ENCODE measurements around the gene PAMR1.
A peak's percentile ranks its signal among the peaks of the same experiment; 100 is the strongest.

The PAMR1 gene, protein sequence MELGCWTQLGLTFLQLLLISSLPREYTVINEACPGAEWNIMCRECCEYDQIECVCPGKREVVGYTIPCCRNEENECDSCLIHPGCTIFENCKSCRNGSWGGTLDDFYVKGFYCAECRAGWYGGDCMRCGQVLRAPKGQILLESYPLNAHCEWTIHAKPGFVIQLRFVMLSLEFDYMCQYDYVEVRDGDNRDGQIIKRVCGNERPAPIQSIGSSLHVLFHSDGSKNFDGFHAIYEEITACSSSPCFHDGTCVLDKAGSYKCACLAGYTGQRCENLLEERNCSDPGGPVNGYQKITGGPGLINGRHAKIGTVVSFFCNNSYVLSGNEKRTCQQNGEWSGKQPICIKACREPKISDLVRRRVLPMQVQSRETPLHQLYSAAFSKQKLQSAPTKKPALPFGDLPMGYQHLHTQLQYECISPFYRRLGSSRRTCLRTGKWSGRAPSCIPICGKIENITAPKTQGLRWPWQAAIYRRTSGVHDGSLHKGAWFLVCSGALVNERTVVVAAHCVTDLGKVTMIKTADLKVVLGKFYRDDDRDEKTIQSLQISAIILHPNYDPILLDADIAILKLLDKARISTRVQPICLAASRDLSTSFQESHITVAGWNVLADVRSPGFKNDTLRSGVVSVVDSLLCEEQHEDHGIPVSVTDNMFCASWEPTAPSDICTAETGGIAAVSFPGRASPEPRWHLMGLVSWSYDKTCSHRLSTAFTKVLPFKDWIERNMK

DNA sequence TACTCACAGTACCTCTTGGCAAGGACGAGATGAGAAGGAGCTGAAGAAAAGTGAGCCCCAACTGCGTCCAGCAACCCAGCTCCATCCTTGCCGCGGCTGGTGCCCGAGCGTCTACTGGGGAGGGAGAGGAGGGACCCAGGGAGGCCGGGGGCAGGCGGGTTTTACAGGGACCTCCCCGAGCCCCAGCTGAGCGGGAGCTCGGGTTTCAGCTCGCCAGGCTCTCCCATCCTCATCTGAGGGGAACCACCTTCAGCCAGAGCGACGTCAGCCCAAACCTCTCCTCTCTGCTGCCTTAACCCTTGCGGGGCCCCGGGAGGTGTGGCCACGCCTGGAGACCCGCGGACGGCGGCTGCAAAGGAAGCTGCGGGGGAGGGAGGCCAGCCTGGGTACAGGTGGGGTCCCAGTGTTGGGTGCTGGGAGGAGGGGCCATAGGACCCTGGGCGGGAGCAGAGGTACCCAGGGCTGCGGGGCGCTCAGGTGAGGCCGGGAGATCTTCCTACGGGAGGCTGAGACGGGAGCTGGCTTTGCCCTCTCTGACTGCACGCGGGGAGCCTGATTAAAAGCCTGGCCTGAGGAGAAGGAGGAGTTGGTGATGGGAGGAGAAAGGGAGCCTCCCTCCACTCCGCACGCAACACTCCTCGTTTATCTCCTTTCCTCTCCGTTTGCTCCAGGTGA lies at the start of gene PAMR1:
PAMR1 (minus strand) TSS at position 116 of the 675 bp plus-strand sequence; CDS start at position 85, 31 bp downstream.
- TF ChIP-seq, protein P1, sequence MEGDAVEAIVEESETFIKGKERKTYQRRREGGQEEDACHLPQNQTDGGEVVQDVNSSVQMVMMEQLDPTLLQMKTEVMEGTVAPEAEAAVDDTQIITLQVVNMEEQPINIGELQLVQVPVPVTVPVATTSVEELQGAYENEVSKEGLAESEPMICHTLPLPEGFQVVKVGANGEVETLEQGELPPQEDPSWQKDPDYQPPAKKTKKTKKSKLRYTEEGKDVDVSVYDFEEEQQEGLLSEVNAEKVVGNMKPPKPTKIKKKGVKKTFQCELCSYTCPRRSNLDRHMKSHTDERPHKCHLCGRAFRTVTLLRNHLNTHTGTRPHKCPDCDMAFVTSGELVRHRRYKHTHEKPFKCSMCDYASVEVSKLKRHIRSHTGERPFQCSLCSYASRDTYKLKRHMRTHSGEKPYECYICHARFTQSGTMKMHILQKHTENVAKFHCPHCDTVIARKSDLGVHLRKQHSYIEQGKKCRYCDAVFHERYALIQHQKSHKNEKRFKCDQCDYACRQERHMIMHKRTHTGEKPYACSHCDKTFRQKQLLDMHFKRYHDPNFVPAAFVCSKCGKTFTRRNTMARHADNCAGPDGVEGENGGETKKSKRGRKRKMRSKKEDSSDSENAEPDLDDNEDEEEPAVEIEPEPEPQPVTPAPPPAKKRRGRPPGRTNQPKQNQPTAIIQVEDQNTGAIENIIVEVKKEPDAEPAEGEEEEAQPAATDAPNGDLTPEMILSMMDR (conservative IDR thresholded peaks at IDR 0.05; ENCODE audit: low read length), result no peak

DNA sequence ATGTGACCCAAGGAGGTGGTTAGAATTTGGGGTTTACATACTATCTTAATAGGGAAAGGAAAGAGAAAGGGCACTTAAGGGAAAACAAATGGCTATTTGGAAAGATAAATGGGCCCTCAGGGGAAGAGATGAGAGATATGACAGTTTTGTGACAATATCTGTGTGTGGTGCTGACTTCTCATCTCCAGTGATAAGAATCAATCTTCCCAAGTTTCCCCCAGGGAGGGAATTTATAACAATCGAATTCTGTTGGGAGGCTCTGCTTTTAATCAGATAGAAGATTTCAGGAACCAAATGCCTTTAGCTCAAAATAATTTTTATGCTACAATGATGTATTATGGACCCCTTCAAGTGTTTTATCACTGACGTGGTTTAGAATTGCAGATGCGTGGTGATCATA lies 46.3 kb upstream of the PAMR1 start:
- no peak for DNase-seq (ENCODE audit: low read depth)
- H3K4me3 ChIP-seq (ENCODE audit: low read length), result no peak overlapping the region
- TF ChIP-seq, protein P1 (conservative IDR thresholded peaks at IDR 0.05; ENCODE audit: low read length), result no peak

More for the DNA sequence above, at the start of gene PAMR1:
- DNase-seq (ENCODE audit: low read depth), result peak; percentile 77
- H3K4me3 ChIP-seq (ENCODE audit: low read length), result peak within 1 kb of the TSS; percentile 87

DNA sequence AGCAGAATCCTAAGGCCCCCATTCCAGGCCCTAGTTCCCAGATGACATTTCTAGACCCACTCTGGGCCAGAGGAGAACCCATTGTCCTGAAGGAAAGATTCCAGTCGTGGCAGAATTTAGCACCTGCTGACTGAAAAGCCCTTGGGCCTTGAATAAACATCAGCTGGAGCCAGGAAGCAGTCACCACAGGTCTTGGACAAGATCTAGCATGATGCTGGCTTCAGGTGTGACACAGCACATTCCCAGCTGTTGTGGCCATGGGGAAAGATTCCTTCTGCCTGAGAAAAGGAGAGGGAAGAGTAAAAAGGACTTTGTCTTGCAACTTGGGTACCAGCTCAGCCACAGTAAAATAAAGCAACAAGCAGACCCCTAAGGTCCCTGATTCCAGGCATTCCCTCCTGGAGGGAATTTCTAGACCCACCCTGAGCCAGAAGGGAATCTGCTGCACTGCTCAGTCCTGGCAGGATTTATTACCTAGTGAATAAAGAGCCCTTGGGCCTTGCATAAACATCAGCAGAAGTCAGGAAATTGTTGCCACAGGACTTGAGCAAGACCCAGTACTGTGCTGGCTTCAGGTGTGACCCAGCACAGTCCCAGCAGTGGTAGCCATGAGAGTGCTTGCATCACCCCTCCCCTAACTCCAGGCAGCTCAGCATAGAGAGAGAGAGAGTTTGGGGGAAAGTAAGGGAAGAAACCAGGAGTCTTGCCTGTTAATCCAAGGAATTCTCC lies 42.5 kb upstream of the PAMR1 start:
- TF ChIP-seq, protein P1 (conservative IDR thresholded peaks at IDR 0.05; ENCODE audit: low read length), result no peak
- peak; percentile 46 for DNase-seq (ENCODE audit: low read depth)
- no peak overlapping the region for H3K4me3 ChIP-seq (ENCODE audit: low read length)

DNA sequence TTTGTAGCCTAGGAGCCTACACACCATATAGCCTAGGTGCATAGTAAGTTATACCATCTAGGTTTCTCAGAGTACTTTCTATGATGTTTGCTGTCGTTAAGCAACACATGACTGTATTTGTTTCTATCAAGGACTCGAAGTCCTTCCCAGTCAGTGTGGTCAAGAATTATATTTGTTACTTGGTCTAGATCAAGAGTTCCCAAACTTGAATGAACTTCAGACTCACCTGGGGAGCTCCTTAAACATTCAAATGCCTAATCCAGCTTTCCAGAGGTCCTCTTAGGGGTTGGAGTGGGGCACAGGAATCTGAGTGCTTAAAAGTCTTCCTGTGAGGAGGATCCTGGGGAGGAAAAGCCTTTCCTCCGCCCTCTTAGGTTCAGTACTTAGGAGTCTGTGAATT lies 41.5 kb upstream of the PAMR1 start:
- DNase-seq (ENCODE audit: low read depth), result no peak
- TF ChIP-seq, protein P1 (conservative IDR thresholded peaks at IDR 0.05; ENCODE audit: low read length), result no peak
- H3K4me3 ChIP-seq (ENCODE audit: low read length), result no peak overlapping the region

GRCh38 chr11:35566181-35566580 lies 40.8 kb upstream of the PAMR1 start:
- H3K4me3 ChIP-seq (ENCODE audit: low read length), result no peak overlapping the region
- DNase-seq (ENCODE audit: low read depth), result no peak
- TF ChIP-seq, protein P1 (conservative IDR thresholded peaks at IDR 0.05; ENCODE audit: low read length), result no peak

DNA sequence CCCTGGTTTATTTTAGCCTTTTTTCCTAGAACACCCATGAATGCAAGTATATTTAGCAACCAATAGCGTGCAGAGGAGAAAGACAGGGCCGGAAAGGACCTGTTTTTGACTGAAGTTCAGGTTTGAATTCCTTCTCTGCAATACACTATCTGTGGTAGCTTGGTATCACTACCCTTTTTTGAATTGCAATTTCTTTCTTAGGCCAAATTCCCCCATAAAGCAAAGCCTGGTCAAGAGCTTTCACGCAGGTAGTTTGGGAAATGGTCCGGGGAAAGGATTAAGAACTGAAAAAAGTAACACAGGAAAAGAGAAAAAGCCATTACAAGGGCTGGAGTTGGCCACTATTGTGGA lies 38.8 kb upstream of the PAMR1 start:
- no peak for DNase-seq (ENCODE audit: low read depth)
- no peak overlapping the region for H3K4me3 ChIP-seq (ENCODE audit: low read length)
- TF ChIP-seq, protein P1 (conservative IDR thresholded peaks at IDR 0.05; ENCODE audit: low read length), result no peak

All from AG10803 (cell line).